GM23338 (cell line): ENCODE data around the gene ARHGAP10. TPM values are rescaled to one million over a fixed set of nuclear protein-coding genes. Genes with fewer than 3 reads are reported as not detected.

Source experiments
- ATAC-seq: fragments of 200-7000 bp; cut with Tn5 transposase; 3 replicates; pipeline ENCODE4 v1.9.1; 2020
- DNase-seq: peaks from one replicate; pipeline ENCODE4 v3.0.0-alpha.2; 2015; ENCODE audit warnings: low spot score
- H2AFZ ChIP-seq: fragments of 200-600 bp; sonication (generic); 2 replicates; pipeline ENCODE4 v1.8.0; 2016; ENCODE audit warnings: antibody characterized with exemption, mild to moderate bottlenecking, moderate library complexity
- H3F3A ChIP-seq: fragments of 200-600 bp; sonication (generic); replicated peaks from 2 replicates; pipeline ENCODE4 v1.8.0; 2017; ENCODE audit warnings: antibody characterized with exemption, mixed run types, low read depth
- H3K27ac ChIP-seq: fragments of 200-600 bp; sonication (generic); 2 replicates; pipeline ENCODE4 v1.6.1; 2016; ENCODE audit warnings: low read depth
- H3K27me3 ChIP-seq: fragments of 200-600 bp; sonication (generic); 2 replicates; pipeline ENCODE4 v1.8.0; 2016; ENCODE audit warnings: mild to moderate bottlenecking, mixed run types, moderate library complexity; ENCODE audit not compliant: insufficient read depth
- H3K36me3 ChIP-seq: fragments of 200-600 bp; sonication (generic); 2 replicates; pipeline ENCODE4 v1.8.0; 2016; ENCODE audit warnings: mild to moderate bottlenecking; ENCODE audit not compliant: insufficient read depth
- H3K4me1 ChIP-seq: fragments of 200-600 bp; sonication (generic); 2 replicates; pipeline ENCODE4 v1.8.0; 2016; ENCODE audit warnings: mild to moderate bottlenecking, moderate library complexity; ENCODE audit not compliant: insufficient read depth
- H3K4me2 ChIP-seq: fragments of 200-600 bp; sonication (generic); 2 replicates; pipeline ENCODE4 v1.7.1; 2017; ENCODE audit warnings: mixed run types
- H3K4me3 ChIP-seq: fragments of 200-600 bp; sonication (generic); 2 replicates; pipeline ENCODE4 v1.6.1; 2016; ENCODE audit warnings: mixed run types
- H3K79me2 ChIP-seq: fragments of 200-600 bp; sonication (generic); replicated peaks from 2 replicates; pipeline ENCODE4 v1.8.0; 2017; ENCODE audit warnings: mild to moderate bottlenecking; ENCODE audit not compliant: insufficient read depth
- H3K9me2 ChIP-seq: fragments of 200-600 bp; sonication (generic); 2 replicates; pipeline ENCODE4 v1.8.0; 2017; ENCODE audit not compliant: insufficient read depth
- H4K20me1 ChIP-seq: fragments of 200-600 bp; sonication (generic); replicated peaks from 2 replicates; pipeline ENCODE4 v1.8.0; 2017; ENCODE audit warnings: mild to moderate bottlenecking; ENCODE audit not compliant: insufficient read depth
- H3K27ac Mint-ChIP-seq: 2 replicates; pipeline ENCODE4 v1.8.0; 2020; ENCODE audit warnings: inconsistent platforms, mild to moderate bottlenecking, moderate library complexity, mixed read lengths
- H3K27me3 Mint-ChIP-seq: 3 replicates; pipeline ENCODE4 v1.8.0; 2022; ENCODE audit warnings: low read depth, mild to moderate bottlenecking, moderate library complexity, mixed read lengths, inconsistent platforms; ENCODE audit not compliant: insufficient read depth, poor library complexity
- H3K36me3 Mint-ChIP-seq: 3 replicates; pipeline ENCODE4 v1.8.0; 2021; ENCODE audit warnings: low read depth, mild to moderate bottlenecking, inconsistent platforms, moderate library complexity, mixed read lengths
- H3K4me1 Mint-ChIP-seq: 3 replicates; pipeline ENCODE4 v1.8.0; 2020; ENCODE audit warnings: mild to moderate bottlenecking, inconsistent platforms, mixed read lengths
- H3K4me3 Mint-ChIP-seq: 3 replicates; pipeline ENCODE4 v1.8.0; 2021; ENCODE audit warnings: moderate library complexity, mild to moderate bottlenecking, inconsistent platforms, mixed read lengths
- H3K9me3 Mint-ChIP-seq: 3 replicates; pipeline ENCODE4 v1.8.0; 2020; ENCODE audit warnings: moderate library complexity, mild to moderate bottlenecking, inconsistent platforms, mixed read lengths
- CREB1 ChIP-seq: fragments of 250-450 bp; sonication (Bioruptor Pico); IDR thresholded peaks from 2 replicates; pipeline ENCODE4 v1.5.0; 2020; ENCODE audit warnings: low read depth, mild to moderate bottlenecking, moderate library complexity
- CTCF ChIP-seq, 2 experiments: fragments of 200-600 bp in 1 of 2; sonication (generic) in 1 of 2; conservative IDR thresholded peaks; 2 replicates each; pipeline versions ENCODE4 v1.5.1 to v1.6.1; 2016 to 2017; ENCODE audit warnings: antibody characterized with exemption in 2 of 2, low read depth in 2 of 2, mild to moderate bottlenecking in 2 of 2, moderate library complexity in 1 of 2
- ETS1 ChIP-seq: IDR thresholded peaks from 2 replicates; pipeline ENCODE4 v1.6.1; 2016; ENCODE audit warnings: antibody characterized with exemption
- EZH2 ChIP-seq: fragments of 200-600 bp; sonication (generic); IDR thresholded peaks from one replicate; pipeline ENCODE4 v1.8.0; 2017; ENCODE audit warnings: antibody characterized with exemption, mild to moderate bottlenecking, low read depth; ENCODE audit not compliant: unreplicated experiment
- EZH2phosphoT487 ChIP-seq: fragments of 200-600 bp; sonication (generic); IDR thresholded peaks from one replicate; pipeline ENCODE4 v1.8.1; 2018; ENCODE audit warnings: antibody characterized with exemption; ENCODE audit not compliant: unreplicated experiment
- JUNB ChIP-seq: IDR thresholded peaks from one replicate; pipeline ENCODE4 v1.6.1; 2016; ENCODE audit warnings: antibody characterized with exemption; ENCODE audit not compliant: unreplicated experiment
- NANOG ChIP-seq: IDR thresholded peaks from 2 replicates; pipeline ENCODE4 v1.6.1; 2016; ENCODE audit warnings: antibody characterized with exemption, borderline replicate concordance
- POLR2AphosphoS5 ChIP-seq: IDR thresholded peaks from 2 replicates; pipeline ENCODE4 v1.6.1; 2016; ENCODE audit warnings: antibody characterized with exemption, low read depth
- REST ChIP-seq: IDR thresholded peaks from one replicate; pipeline ENCODE4 v1.6.1; 2018; ENCODE audit warnings: antibody characterized with exemption; ENCODE audit not compliant: unreplicated experiment
- ZNF114 ChIP-seq: fragments of 250-450 bp; sonication (Bioruptor Pico); IDR thresholded peaks from 2 replicates; pipeline ENCODE4 v1.5.0; 2020; ENCODE audit warnings: mild to moderate bottlenecking, moderate library complexity
- ZNF331 ChIP-seq: fragments of 250-450 bp; sonication (Bioruptor Pico); IDR thresholded peaks from 2 replicates; pipeline ENCODE4 v1.5.0; 2020; ENCODE audit warnings: low read depth, mild to moderate bottlenecking, moderate library complexity
- ZNF462 ChIP-seq: fragments of 250-450 bp; sonication (Bioruptor Pico); IDR thresholded peaks from 2 replicates; pipeline ENCODE4 v1.5.0; 2020; ENCODE audit warnings: mild to moderate bottlenecking, moderate library complexity
- polyA plus RNA-seq: library from polyadenylated mRNA; unstranded; fragments of >200 nt; fragmentation: Nextera tagmentation; extraction: Ambion mirVana; gene quantifications from 2 replicates; pipeline ENCODE4 v1.2.1, GENCODE V29; 2016
- total RNA-seq: library from RNA; depleted of rRNA; stranded (reverse); fragments of >200 nt; shearing (Covaris generic); gene quantifications from 2 replicates; pipeline ENCODE4 v1.2.3, GENCODE V29; 2014

Gene ARHGAP10
- total and polyA plus RNA-seq, 2 experiments from 2014 or later, result 5.1 to 6.3 TPM

GRCh38 chr4:147928400-147928799 lies 196.5 kb downstream of the ARHGAP10 start:
- H3K36me3 ChIP-seq, result no peaks in the 10 kb centered on the region
- Mint-ChIP-seq H3K36me3 (peaks cover 4% of the 10 kb centered on the region; the same call in 2 of the 3 replicates), H3K4me1 (peaks cover 13% of the 10 kb centered on the region), H3K27ac (peak overlapping the region; percentile 75), H3K9me3 (no peaks in the 10 kb centered on the region), H3K27me3 (no peaks in the 10 kb centered on the region), H3K4me3 (no peak overlapping the region)
- no peak for TF ChIP-seq REST
- no peak for TF ChIP-seq ZNF462 (CRISPR knock-in tag)
- no peak for TF ChIP-seq EZH2phosphoT487
- TF ChIP-seq CREB1 (CRISPR knock-in tag), result no peak
- TF ChIP-seq ZNF331 (CRISPR knock-in tag), result no peak
- TF ChIP-seq EZH2, result no peak
- TF ChIP-seq POLR2AphosphoS5, result no peak
- TF ChIP-seq CTCF (conservative IDR thresholded peaks at IDR 0.05; ENCODE audit: low read depth in 2 of 2), result no peak
- no peak for TF ChIP-seq ETS1
- TF ChIP-seq NANOG, result no peak
- TF ChIP-seq ZNF114 (CRISPR knock-in tag), result no peak
- TF ChIP-seq JUNB, result no peak
- H3K4me1 ChIP-seq, result peaks cover 7% of the 10 kb centered on the region
- no peak; the same call in 2 of the 3 replicates for ATAC-seq
- no peaks in the 10 kb centered on the region for H3K9me2 ChIP-seq
- no peaks in the 10 kb centered on the region for H3K79me2 ChIP-seq
- no peak for DNase-seq
- no peak overlapping the region for H3K4me2 ChIP-seq
- no peaks in the 10 kb centered on the region for H4K20me1 ChIP-seq
- no peak overlapping the region for H3K27ac ChIP-seq
- no peak overlapping the region for H3K4me3 ChIP-seq
- no peaks in the 10 kb centered on the region for H3K27me3 ChIP-seq
- H2AFZ ChIP-seq, result no peak overlapping the region
- H3F3A ChIP-seq, result no peaks in the 10 kb centered on the region
